Effector memory CD4-positive, alpha-beta T cell (primary cell): ENCODE results near the gene FBXO7.
"Not testable (repeated sequence)": the region's sequence is repeated elsewhere in the genome, so short reads cannot be mapped to it uniquely, and the experiment has no call there.

Source experiments
- DNase-seq, 3 donors: peaks; one replicate each; pipeline ENCODE4 v3.0.0-alpha.2; 2020
- H3K27ac ChIP-seq: 2 replicates; pipeline ENCODE4 v1.7.0; 2013; ENCODE audit warnings: mild to moderate bottlenecking, low read length, moderate library complexity; ENCODE audit not compliant: insufficient read depth, poor library complexity, severe bottlenecking
- H3K27me3 ChIP-seq: replicated peaks from 2 replicates; pipeline ENCODE4 v1.7.0; 2013; ENCODE audit warnings: mild to moderate bottlenecking, low read length; ENCODE audit not compliant: insufficient read depth, control insufficient read depth, poor library complexity, severe bottlenecking
- H3K36me3 ChIP-seq: 2 replicates; pipeline ENCODE4 v1.7.0; 2013; ENCODE audit warnings: mild to moderate bottlenecking, low read length, moderate library complexity; ENCODE audit not compliant: control insufficient read depth, insufficient read depth
- H3K4me1 ChIP-seq: 2 replicates; pipeline ENCODE4 v1.7.0; 2013; ENCODE audit warnings: low read length, mild to moderate bottlenecking; ENCODE audit not compliant: control insufficient read depth, insufficient read depth, poor library complexity, severe bottlenecking
- H3K4me3 ChIP-seq: 2 replicates; pipeline ENCODE4 v1.7.0; 2013; ENCODE audit warnings: low read length, low read depth, mild to moderate bottlenecking; ENCODE audit not compliant: insufficient read depth, poor library complexity, severe bottlenecking
- H3K9me3 ChIP-seq: 2 replicates; pipeline ENCODE4 v1.7.0; 2013; ENCODE audit warnings: mild to moderate bottlenecking, low read length, moderate library complexity; ENCODE audit not compliant: control insufficient read depth

The FBXO7 gene

DNA sequence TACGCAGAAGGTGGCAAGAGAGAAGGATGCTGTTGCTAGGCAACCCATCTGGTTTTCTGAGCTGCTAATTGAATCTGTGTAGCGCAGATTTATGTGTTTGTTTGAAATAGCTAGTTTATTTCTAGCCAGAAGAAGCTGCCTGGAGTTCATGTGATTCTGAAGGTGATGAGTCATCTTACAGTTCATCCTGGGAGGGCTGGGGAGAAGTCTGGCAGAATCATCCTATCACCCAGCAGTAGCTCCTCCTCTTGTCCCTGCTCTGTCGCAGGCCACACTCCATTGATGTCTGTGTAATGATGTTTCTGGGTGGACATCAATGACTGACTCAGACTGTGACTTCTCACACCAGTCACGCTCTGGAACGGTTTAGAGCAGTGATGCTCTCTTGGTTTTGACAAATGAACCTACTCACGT is 4.8 kb upstream of the FBXO7 start:
- DNase-seq: no peak
- H3K27ac ChIP-seq: no peak overlapping the region
- H3K27me3 ChIP-seq: no peaks in the 10 kb centered on the region
- H3K4me3 ChIP-seq: no peak overlapping the region
- no peaks in the 10 kb centered on the region for H3K36me3 ChIP-seq
- H3K4me1 ChIP-seq: peaks cover 8% of the 10 kb centered on the region
- H3K9me3 ChIP-seq: no peaks in the 10 kb centered on the region

GRCh38 chr22:32473388-32473952 is 1.1 kb upstream of the FBXO7 start:
- H3K4me3 ChIP-seq: peak overlapping the region; percentile 96
- peak in 2 of 3 donors; percentile 0 to 26 for DNase-seq
- H3K9me3 ChIP-seq: no peaks in the 10 kb centered on the region
- peaks cover 13% of the 10 kb centered on the region for H3K4me1 ChIP-seq
- peak overlapping the region; percentile 26 for H3K27ac ChIP-seq
- no peaks in the 10 kb centered on the region for H3K36me3 ChIP-seq
- no peaks in the 10 kb centered on the region for H3K27me3 ChIP-seq

DNA sequence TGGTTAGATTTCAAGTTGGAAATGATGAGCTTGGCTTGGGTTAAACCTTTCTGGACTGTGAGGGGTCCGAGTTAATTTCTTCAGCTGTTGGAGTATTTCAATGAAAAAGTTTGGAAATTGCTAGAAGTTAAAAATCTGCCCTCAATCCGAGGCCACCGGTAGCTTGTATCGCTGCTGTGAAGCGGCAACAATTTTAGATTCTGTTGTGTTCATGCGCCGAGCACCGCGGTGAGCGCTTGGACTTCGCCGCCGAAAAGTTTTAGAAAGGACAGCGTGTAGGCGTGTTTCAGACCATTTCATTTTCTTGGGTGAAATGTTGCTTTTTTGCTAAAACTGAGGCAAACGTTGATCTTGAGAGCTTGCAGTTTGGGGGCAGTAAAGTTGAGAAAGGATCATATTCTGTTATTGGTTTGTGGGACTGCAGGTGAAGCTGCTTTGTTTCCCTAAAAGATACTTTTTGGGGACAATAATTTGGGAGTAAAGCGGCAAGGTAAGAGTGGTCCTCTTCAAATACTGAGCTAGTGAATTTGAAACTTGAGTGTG is 928 bp downstream of the FBXO7 start:
- H3K4me1 ChIP-seq: peaks cover 13% of the 10 kb centered on the region
- H3K27me3 ChIP-seq: no peaks in the 10 kb centered on the region
- peak in 1 of 3 donors; percentile 8 for DNase-seq
- H3K4me3 ChIP-seq: peak overlapping the region; percentile 96
- peaks cover 7% of the 10 kb centered on the region for H3K36me3 ChIP-seq
- no peaks in the 10 kb centered on the region for H3K9me3 ChIP-seq
- H3K27ac ChIP-seq: peak overlapping the region; percentile 95

DNA sequence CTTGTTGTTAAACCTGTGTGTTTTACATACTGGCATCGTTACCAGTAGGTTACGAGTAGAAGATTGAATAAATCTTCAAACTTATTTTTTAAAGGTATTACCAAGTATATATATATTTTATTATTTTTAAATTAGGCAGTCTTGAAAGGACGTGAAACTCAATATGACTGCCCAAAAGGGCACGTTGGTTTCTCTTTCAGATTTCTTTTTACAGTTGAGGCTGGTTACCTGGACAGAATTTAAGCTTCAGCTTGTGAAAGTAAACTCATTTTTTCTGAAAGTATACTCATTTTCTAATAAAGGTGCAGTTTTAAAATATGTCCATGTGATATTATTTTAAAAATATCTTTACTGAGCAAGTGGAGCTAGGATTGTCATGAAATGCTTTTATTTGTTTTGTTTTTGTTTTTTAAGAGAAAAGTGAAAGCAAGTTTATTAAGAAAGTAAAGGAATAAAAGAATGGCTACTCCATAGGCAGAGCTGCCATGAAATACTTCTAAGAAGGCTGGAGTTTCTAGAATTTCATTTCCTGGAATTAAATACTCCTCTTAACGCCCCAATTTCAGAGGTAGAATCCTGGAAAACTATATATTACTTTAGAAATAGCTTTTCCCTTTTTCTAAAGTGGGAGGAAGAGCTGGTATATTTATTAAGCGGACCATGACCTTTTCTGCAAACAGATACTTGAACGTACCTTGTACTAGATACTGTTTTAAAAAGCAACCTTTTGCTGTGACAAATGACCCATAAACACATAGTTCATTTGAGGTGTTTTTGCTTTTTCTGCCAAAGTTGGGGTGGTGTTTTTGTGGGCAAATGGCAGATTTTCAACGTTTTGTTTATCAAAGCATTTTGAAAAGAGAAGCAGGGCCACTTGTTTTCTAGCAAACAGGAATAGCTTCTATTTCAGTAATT is 1.9 kb downstream of the FBXO7 start:
- H3K4me3 ChIP-seq: peak overlapping the region; percentile 96
- no peaks in the 10 kb centered on the region for H3K9me3 ChIP-seq
- H3K36me3 ChIP-seq: peaks cover 7% of the 10 kb centered on the region
- no peaks in the 10 kb centered on the region for H3K27me3 ChIP-seq
- peaks cover 13% of the 10 kb centered on the region for H3K4me1 ChIP-seq
- DNase-seq: no peak
- peak overlapping the region; percentile 95 for H3K27ac ChIP-seq

- H3K27me3 ChIP-seq: no peaks in the 10 kb centered on the region
- no peak overlapping the region for H3K27ac ChIP-seq
- peaks cover 7% of the 10 kb centered on the region for H3K36me3 ChIP-seq
- no peak for DNase-seq
- H3K9me3 ChIP-seq: no peaks in the 10 kb centered on the region
- no peak overlapping the region for H3K4me3 ChIP-seq
- peaks cover 13% of the 10 kb centered on the region for H3K4me1 ChIP-seq
Observed at GRCh38 chr22:32477596-32477995, 3.0 kb downstream of the FBXO7 start.

DNA sequence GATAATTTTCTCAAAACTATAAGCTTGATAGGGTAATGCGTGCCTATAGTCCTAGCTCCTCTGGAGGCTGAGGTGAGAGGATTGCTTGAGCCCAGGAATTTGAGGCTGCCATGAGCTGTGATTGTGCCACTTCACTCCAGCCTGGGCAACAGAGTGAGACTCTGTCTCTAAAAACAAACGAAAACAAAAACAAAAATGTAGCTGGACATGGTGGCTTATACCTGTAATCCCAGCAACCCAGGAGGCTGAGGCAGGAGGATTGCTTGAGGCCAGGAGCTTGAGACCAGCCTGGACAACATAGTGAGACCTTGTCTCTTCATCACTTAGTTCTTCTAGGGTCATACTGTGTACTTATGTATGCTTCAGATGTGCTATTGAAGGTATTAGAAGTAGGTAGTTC is 3.9 kb downstream of the FBXO7 start:
- not testable (repeated sequence) for H3K36me3 ChIP-seq, H3K4me3 ChIP-seq, H3K9me3 ChIP-seq, H3K27me3 ChIP-seq, DNase-seq, H3K27ac ChIP-seq
- peaks cover 11% of the 10 kb centered on the region for H3K4me1 ChIP-seq

- H3K4me3 ChIP-seq: no peak overlapping the region
- H3K27ac ChIP-seq: no peak overlapping the region
- peaks cover 7% of the 10 kb centered on the region for H3K36me3 ChIP-seq
- no peaks in the 10 kb centered on the region for H3K9me3 ChIP-seq
- H3K4me1 ChIP-seq: peaks cover 7% of the 10 kb centered on the region
- DNase-seq: no peak
- H3K27me3 ChIP-seq: no peaks in the 10 kb centered on the region
Observed at GRCh38 chr22:32478994-32479393, 4.4 kb downstream of the FBXO7 start.

DNA sequence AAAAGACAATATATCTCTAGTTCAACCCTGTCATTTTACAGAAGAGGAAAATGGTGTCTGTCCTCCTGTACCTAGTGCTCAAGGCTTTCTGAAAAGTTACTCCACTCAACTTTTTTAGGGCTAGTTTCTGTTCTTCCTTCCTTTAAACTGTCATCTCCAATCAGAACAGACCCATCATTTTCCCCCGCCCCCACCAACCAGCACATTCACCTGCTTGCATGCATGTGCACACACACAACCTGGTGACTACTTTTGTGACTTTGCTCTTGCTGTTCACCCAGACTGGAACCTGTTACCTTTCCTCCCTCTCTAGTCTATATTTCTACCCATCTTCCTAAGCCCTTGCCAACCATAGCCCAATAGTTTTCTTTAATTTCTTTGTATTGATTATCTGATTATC is 5.6 kb downstream of the FBXO7 start:
- no peaks in the 10 kb centered on the region for H3K9me3 ChIP-seq
- peaks cover 13% of the 10 kb centered on the region for H3K36me3 ChIP-seq
- no peaks in the 10 kb centered on the region for H3K27me3 ChIP-seq
- DNase-seq: no peak
- H3K4me3 ChIP-seq: no peak overlapping the region
- peaks cover 5% of the 10 kb centered on the region for H3K4me1 ChIP-seq
- no peak overlapping the region for H3K27ac ChIP-seq

DNA sequence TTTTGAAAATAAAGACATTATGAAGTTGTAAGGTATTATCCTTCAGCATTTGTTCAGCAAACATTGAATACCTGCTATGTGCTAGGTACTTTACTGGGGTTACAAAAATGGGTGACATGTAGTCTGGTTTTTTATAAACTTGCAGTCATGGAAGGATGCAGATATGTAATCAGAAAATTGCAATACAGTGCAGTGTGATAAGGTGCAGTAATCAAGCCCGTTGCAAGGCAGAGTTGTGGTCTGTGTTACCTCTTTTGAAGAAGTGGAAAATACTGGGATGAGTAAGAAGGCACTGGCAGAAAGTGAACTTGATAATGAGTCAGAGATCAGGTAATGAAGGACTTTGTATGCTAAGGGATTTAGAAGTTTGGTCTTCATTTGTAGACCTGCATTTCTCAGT is 8.1 kb downstream of the FBXO7 start:
- no peak for DNase-seq
- Histone ChIP-seq H3K27ac (no peak overlapping the region), H3K36me3 (peaks cover 37% of the 10 kb centered on the region), H3K9me3 (no peaks in the 10 kb centered on the region), H3K4me3 (no peak overlapping the region), H3K27me3 (no peaks in the 10 kb centered on the region), H3K4me1 (peaks cover 2% of the 10 kb centered on the region)
